DND-41 (cell line): Measurements from ENCODE around the gene KLHL3.

Source experiments
- ATAC-seq: fragments of 200-7000 bp; cut with Tn5 transposase; 3 replicates; pipeline ENCODE4 v1.9.1; 2021; ENCODE audit warnings: low read depth; ENCODE audit not compliant: insufficient read depth
- DNase-seq: peaks from one replicate; pipeline ENCODE4 v3.0.0-alpha.2; 2020
- H2AFZ ChIP-seq: 2 replicates; pipeline ENCODE4 v1.6.0; 2012; ENCODE audit warnings: low read depth, low read length
- H3K27ac ChIP-seq: 2 replicates; pipeline ENCODE4 v1.5.1; 2012; ENCODE audit warnings: low read length, inconsistent platforms
- H3K27me3 ChIP-seq: fragments of 200-600 bp; sonication (generic); 2 replicates; pipeline ENCODE4 v1.6.0; 2012; ENCODE audit warnings: low read length, mild to moderate bottlenecking, inconsistent platforms; ENCODE audit not compliant: insufficient read depth, poor library complexity
- H3K36me3 ChIP-seq: 2 replicates; pipeline ENCODE4 v1.5.1; 2012; ENCODE audit warnings: low read length, inconsistent platforms; ENCODE audit not compliant: insufficient read depth
- H3K4me1 ChIP-seq: 2 replicates; pipeline ENCODE4 v1.5.1; 2012; ENCODE audit warnings: mild to moderate bottlenecking, low read length; ENCODE audit not compliant: insufficient read depth
- H3K4me2 ChIP-seq: 2 replicates; pipeline ENCODE4 v1.6.0; 2012; ENCODE audit warnings: mild to moderate bottlenecking, moderate library complexity, low read length, inconsistent platforms; ENCODE audit not compliant: insufficient read depth
- H3K4me3 ChIP-seq, 2 experiments: fragments of 200-600 bp in 1 of 2; shearing (Covaris generic) in 1 of 2; 2 replicates each; pipeline ENCODE4 v1.5.1; 2012 to 2016; ENCODE audit warnings: inconsistent platforms in 2 of 2, low read length in 2 of 2, mild to moderate bottlenecking in 2 of 2, low read depth in 1 of 2, moderate library complexity in 1 of 2
- H3K79me2 ChIP-seq: 2 replicates; pipeline ENCODE4 v1.6.0; 2012; ENCODE audit warnings: low read length, inconsistent platforms; ENCODE audit not compliant: insufficient read depth
- H3K9ac ChIP-seq: 2 replicates; pipeline ENCODE4 v1.6.0; 2012; ENCODE audit warnings: low read depth, mild to moderate bottlenecking, inconsistent platforms, low read length, moderate library complexity
- H3K9me3 ChIP-seq: 2 replicates; pipeline ENCODE4 v1.5.1; 2012; ENCODE audit warnings: low read length, moderate library complexity, mild to moderate bottlenecking, inconsistent platforms; ENCODE audit not compliant: insufficient read depth, severe bottlenecking
- H4K20me1 ChIP-seq: 2 replicates; pipeline ENCODE4 v1.6.0; 2012; ENCODE audit warnings: low read length; ENCODE audit not compliant: insufficient read depth
- EZH2 ChIP-seq: IDR thresholded peaks from 3 replicates; pipeline ENCODE4 v1.6.1; 2012; ENCODE audit warnings: borderline replicate concordance, low read depth, mild to moderate bottlenecking, moderate library complexity, low read length, inconsistent platforms; ENCODE audit not compliant: severe bottlenecking
- TF ChIP-seq, protein P1 (sequence below): IDR thresholded peaks from 2 replicates; pipeline ENCODE4 v1.5.1; 2012; ENCODE audit warnings: borderline replicate concordance, low read length, moderate library complexity, mild to moderate bottlenecking; ENCODE audit not compliant: poor library complexity, severe bottlenecking; ENCODE audit errors: extremely low read depth

KLHL3 gene

DNA sequence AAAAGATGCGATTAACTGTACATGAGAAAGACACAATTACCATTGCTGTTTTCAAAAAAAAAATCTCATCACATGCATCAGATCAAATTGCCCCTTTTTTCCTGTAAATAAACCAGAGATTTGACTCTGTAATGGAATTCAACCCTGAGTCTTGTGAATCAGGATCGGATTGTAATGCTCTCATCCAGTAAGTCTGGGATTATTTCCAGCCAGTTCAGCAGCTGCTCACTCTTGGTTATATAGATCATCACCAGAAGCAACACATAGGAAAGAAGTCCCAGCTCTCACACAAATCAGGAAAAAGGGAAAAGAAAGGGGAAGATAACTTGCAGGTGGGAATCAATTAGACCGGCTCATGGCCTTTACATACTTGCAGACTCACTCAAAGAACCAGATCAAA lies 138.9 kb downstream of the KLHL3 start:
- H3K4me2 ChIP-seq, result no peak overlapping the region
- H3K9me3 ChIP-seq, result no peaks in the 10 kb centered on the region
- no peak overlapping the region for H3K27ac ChIP-seq
- H3K4me1 ChIP-seq, result no peaks in the 10 kb centered on the region
- H3K79me2 ChIP-seq, result no peaks in the 10 kb centered on the region
- DNase-seq, result no peak
- no peak for TF ChIP-seq EZH2
- TF ChIP-seq, protein P1, sequence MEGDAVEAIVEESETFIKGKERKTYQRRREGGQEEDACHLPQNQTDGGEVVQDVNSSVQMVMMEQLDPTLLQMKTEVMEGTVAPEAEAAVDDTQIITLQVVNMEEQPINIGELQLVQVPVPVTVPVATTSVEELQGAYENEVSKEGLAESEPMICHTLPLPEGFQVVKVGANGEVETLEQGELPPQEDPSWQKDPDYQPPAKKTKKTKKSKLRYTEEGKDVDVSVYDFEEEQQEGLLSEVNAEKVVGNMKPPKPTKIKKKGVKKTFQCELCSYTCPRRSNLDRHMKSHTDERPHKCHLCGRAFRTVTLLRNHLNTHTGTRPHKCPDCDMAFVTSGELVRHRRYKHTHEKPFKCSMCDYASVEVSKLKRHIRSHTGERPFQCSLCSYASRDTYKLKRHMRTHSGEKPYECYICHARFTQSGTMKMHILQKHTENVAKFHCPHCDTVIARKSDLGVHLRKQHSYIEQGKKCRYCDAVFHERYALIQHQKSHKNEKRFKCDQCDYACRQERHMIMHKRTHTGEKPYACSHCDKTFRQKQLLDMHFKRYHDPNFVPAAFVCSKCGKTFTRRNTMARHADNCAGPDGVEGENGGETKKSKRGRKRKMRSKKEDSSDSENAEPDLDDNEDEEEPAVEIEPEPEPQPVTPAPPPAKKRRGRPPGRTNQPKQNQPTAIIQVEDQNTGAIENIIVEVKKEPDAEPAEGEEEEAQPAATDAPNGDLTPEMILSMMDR, result no peak
- H4K20me1 ChIP-seq, result no peaks in the 10 kb centered on the region
- H2AFZ ChIP-seq, result no peak overlapping the region
- peaks cover 7% of the 10 kb centered on the region for H3K27me3 ChIP-seq
- no peak overlapping the region for H3K9ac ChIP-seq
- no peaks in the 10 kb centered on the region for H3K36me3 ChIP-seq
- H3K4me3 ChIP-seq, result no peak overlapping the region
- ATAC-seq, result no peak

DNA sequence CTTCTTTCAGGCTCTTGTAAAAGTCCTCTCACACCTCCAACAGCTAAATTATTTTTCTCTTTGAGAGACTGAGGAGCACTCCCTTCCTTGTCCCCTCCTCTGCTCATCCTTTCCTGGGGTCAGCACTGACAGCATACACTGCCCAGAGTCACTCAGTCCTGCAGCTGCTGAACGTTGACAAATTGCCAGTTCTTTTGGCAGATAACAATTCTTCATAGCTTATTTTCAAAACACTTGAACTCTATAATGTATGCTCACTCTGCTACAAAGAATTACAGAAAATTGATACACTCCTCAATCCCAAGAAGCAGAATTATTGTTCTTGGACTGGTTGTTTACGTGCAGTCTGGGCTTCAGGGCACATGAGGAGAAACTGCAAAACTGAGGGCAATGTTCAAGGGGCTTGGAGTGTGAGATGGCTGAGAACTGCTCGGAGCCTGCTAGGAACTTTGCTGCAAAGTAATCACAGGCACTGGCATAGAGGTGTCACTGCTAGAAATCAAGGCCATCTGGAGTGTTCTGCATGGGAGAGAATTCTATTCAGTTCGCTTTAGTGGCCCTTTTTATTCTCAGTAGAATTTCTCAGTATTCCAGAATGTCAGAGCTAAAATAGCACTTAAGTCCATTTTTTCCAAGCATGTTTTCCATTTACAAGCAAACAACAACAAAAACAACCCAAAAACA lies 140.4 kb downstream of the KLHL3 start:
- DNase-seq (no peak), ATAC-seq (no peak)
- Histone ChIP-seq H3K4me3 (no peak overlapping the region), H3K27ac (no peak overlapping the region), H4K20me1 (no peaks in the 10 kb centered on the region), H3K9ac (no peak overlapping the region), H3K36me3 (no peaks in the 10 kb centered on the region), H3K9me3 (no peaks in the 10 kb centered on the region), H3K27me3 (peaks cover 7% of the 10 kb centered on the region), H3K4me2 (no peak overlapping the region), H2AFZ (no peak overlapping the region), H3K79me2 (no peaks in the 10 kb centered on the region), H3K4me1 (no peaks in the 10 kb centered on the region)
- TF ChIP-seq, protein P1, result no peak
- no peak for TF ChIP-seq EZH2

DNA sequence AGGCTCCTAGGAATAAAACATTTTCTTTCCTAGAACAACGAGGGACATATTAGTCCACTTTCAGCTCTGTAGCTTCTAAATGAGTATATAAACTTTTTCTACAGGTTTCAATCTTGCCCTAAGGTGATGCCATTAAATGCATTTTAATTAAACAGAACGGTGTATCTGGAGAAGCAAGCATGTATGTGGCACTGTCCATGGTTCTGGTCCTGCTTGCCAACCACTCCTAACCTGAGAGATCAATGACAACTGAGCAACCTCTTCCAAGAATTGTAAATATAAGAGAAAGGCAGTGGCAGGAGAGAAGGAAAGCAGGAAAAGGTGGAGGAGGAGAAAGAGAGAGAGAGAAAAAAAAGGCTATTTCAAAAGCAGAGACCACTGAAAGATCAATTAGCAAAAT lies 141.2 kb downstream of the KLHL3 start:
- no peak overlapping the region for H2AFZ ChIP-seq
- TF ChIP-seq, protein P1, result no peak
- TF ChIP-seq EZH2, result no peak
- H4K20me1 ChIP-seq, result no peaks in the 10 kb centered on the region
- ATAC-seq (no peak), DNase-seq (no peak)
- no peaks in the 10 kb centered on the region for H3K4me1 ChIP-seq
- no peak overlapping the region for H3K4me3 ChIP-seq
- no peaks in the 10 kb centered on the region for H3K79me2 ChIP-seq
- no peak overlapping the region for H3K4me2 ChIP-seq
- peaks cover 7% of the 10 kb centered on the region for H3K27me3 ChIP-seq
- no peaks in the 10 kb centered on the region for H3K36me3 ChIP-seq
- H3K27ac ChIP-seq, result no peak overlapping the region
- no peaks in the 10 kb centered on the region for H3K9me3 ChIP-seq
- no peak overlapping the region for H3K9ac ChIP-seq
